SH-SY5Y (cell line): ENCODE data around the gene CLSTN2.

Source experiments
- GATA2 ChIP-seq: IDR thresholded peaks from 2 replicates; pipeline ENCODE4 v1.6.1; 2011; ENCODE audit warnings: mild to moderate bottlenecking, low read depth, low read length
- GATA3 ChIP-seq: IDR thresholded peaks from 2 replicates; pipeline ENCODE4 v1.6.1; 2011; ENCODE audit warnings: low read depth, mild to moderate bottlenecking, low read length, moderate library complexity

GRCh38 chr3:140153736-140154135, 218.8 kb downstream of the CLSTN2 start:
- TF ChIP-seq GATA3 = no peak
- no peak for TF ChIP-seq GATA2
